NCI-H2029 treated with DMSO at 0.1 percent for 48 hours (cell line): ENCODE measurements around the gene PAX8.
"Not testable (repeated sequence)": the region's sequence is repeated elsewhere in the genome, so short reads cannot be mapped to it uniquely, and the experiment has no call there.

ENCODE experiments used
- DNase-seq: peaks from one replicate; lab custom pipeline; 2025; lab: John Stamatoyannopoulos, UW

The PAX8 gene

GRCh38 chr2:113278742-113279139 is at the start of gene PAX8:
PAX8 (minus strand) TSS chr2:113278921; CDS start chr2:113278394, 527 bp downstream.
- DNase-seq: no peak

GRCh38 chr2:113328043-113328442 is 49.3 kb upstream of the PAX8 start:
- no peak for DNase-seq

- DNase-seq: not testable (repeated sequence)
Measured at GRCh38 chr2:113325161-113325731, 46.5 kb upstream of the PAX8 start.

GRCh38 chr2:113324684-113325160 is 46.0 kb upstream of the PAX8 start:
- peak; percentile 11 for DNase-seq

GRCh38 chr2:113323129-113323528 is 44.4 kb upstream of the PAX8 start:
- not testable (repeated sequence) for DNase-seq

GRCh38 chr2:113320106-113320505 is 41.4 kb upstream of the PAX8 start:
- DNase-seq: not testable (repeated sequence)

- DNase-seq: not testable (repeated sequence)
Measured at GRCh38 chr2:113318941-113319340, 40.2 kb upstream of the PAX8 start.

GRCh38 chr2:113316085-113316484 is 37.4 kb upstream of the PAX8 start:
- no peak for DNase-seq

GRCh38 chr2:113314663-113315062 is 35.9 kb upstream of the PAX8 start:
- DNase-seq: not testable (repeated sequence)

GRCh38 chr2:113314176-113314575 is 35.5 kb upstream of the PAX8 start:
- not testable (repeated sequence) for DNase-seq

- DNase-seq: not testable (repeated sequence)
Measured at GRCh38 chr2:113311781-113312180, 33.1 kb upstream of the PAX8 start.

- not testable (repeated sequence) for DNase-seq
Measured at GRCh38 chr2:113311191-113311590, 32.5 kb upstream of the PAX8 start.

GRCh38 chr2:113309655-113310387 is 31.1 kb upstream of the PAX8 start:
- DNase-seq: no peak

GRCh38 chr2:113308784-113309183 is 30.1 kb upstream of the PAX8 start:
- not testable (repeated sequence) for DNase-seq

GRCh38 chr2:113306207-113306606 is 27.5 kb upstream of the PAX8 start:
- DNase-seq: not testable (repeated sequence)

- DNase-seq: not testable (repeated sequence)
Measured at GRCh38 chr2:113305749-113306148, 27.0 kb upstream of the PAX8 start.

GRCh38 chr2:113305146-113305545 is 26.4 kb upstream of the PAX8 start:
- DNase-seq: no peak

GRCh38 chr2:113304702-113305101 is 26.0 kb upstream of the PAX8 start:
- no peak for DNase-seq

- not testable (repeated sequence) for DNase-seq
Measured at GRCh38 chr2:113302216-113302980, 23.7 kb upstream of the PAX8 start.

- DNase-seq: no peak
Measured at GRCh38 chr2:113300281-113300680, 21.6 kb upstream of the PAX8 start.

- DNase-seq: no peak
Measured at GRCh38 chr2:113298176-113298575, 19.5 kb upstream of the PAX8 start.

GRCh38 chr2:113297590-113297989 is 18.9 kb upstream of the PAX8 start:
- not testable (repeated sequence) for DNase-seq

- DNase-seq: no peak
Measured at GRCh38 chr2:113291191-113291590, 12.5 kb upstream of the PAX8 start.
